Activated CD8-positive, alpha-beta memory T cell treated with anti-CD3 and anti-CD28 coated beads, Interleukin-2, amount 50 U/mL, for 1 hour (primary cell): ENCODE results near the gene ORAI3.

Experiments
- DNase-seq: peaks from one replicate; pipeline ENCODE4 v3.0.0-alpha.2; 2020; ENCODE audit errors: extremely low read depth

The ORAI3 gene

DNA sequence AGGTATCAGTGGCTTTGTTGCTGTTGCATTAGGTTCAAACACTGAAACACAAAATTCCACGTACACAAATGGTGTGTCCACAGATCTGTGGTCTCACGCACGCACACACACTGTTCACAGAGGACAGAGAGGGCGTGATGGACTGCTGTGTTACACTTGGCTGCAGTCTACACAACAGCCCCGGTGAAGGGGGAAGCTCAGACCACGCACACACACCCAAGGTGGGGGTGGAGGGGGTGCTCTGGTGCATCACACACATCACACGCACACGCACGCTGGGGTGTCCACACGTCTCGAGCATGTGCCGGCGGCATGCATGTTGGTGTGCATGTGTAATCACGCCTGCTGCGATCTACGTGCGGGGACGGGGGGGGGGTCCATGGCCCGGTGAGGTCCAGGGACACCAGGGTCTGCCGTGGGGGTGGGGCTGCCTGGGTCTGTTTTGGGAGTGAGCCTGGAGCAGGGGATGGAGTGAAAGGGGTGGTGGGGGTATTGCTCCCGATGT lies 43.5 kb downstream of the ORAI3 start:
- DNase-seq, result no peak

DNA sequence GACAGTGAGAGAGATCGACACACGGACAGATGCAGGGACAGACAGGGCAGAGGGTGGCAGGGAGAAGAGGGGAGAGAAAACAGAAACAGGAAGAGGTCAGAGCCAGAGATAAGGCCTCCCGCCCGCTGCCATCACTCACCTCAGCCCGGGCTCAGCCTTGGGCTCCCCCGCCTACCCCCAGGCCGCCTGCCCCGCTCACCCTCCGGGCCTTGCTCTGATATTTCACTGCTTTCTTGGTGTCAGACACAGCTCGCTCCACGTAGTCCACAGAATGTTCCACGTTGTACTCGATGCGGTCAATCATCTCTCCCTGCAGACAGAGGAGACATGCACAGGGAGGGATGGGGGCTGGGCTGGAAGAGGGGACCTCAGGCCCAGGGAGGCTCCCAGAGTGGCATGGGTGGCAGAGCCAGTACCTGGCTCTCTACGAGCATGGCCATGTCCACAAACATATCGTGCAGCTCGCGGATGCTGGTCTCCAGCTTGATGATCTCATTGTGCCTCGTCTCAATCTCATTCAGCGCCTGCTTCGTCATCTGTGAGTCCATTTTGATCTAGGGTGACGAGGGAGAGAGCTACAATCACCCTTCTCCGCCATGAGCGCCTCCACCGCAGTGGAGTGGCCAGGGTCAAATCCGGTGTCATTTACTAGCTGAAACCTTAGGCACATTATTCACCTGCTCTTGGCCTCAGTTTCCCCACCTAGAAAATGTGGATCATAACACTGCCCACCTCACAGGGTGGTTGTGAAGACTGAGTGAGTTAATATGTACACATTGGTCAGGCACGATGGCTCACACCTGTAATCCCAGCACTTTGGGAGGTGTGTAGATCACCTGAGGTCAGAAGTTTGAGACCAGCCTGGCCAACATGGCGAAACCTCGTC lies 44.3 kb downstream of the ORAI3 start:
- no peak for DNase-seq

DNA sequence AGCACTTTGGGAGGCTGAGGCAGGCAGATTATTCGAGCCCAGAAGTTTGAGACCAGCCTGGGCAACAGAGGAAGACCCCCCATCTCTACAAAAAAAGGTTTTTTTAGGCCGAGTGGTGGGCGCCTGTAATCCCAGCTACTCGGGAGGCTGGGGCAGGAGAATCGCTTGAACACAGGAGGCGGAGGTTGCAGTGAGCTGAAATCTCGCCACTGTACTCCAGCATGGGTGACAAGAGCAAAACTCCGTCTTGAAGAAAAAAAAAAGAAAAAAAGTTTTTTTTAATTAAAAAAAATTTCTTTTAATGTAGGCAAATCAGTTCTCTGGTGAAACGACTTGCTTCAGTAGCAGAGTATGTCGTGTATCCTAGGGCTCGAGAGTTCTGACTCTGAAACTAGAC lies 47.1 kb downstream of the ORAI3 start:
- no peak for DNase-seq

DNA sequence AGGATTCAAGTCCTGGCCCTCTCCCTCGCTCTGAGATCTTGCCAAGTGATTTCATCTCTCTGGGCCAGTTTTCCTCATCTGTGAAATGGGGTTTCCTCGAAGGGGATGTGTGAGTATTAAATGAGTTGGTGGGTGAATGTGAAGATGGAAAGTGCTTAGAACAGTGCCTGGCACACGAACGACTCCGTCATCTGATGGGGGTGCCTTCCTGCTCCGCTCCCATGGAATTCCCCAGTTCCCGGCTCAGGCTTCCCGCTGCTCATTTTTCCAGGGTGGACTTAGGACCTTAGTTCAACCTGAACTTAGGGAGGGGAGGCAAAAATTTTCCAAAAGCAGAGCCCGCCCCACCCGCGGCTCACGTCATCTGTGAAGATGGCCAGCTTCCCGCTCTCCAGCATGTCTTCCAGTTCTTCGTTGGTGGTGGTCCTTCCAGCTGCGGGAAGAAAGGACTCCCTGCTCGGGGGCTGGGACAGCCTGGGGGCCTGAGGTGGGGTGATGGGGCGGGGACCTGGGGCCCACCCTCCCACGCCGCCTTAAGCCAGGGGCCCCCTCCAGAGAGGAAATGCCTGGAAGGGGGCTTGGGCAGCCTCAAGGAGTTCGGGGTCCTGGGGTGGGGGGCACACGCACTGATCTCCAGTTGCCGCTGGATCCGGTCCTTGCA lies 47.6 kb downstream of the ORAI3 start:
- no peak for DNase-seq

DNA sequence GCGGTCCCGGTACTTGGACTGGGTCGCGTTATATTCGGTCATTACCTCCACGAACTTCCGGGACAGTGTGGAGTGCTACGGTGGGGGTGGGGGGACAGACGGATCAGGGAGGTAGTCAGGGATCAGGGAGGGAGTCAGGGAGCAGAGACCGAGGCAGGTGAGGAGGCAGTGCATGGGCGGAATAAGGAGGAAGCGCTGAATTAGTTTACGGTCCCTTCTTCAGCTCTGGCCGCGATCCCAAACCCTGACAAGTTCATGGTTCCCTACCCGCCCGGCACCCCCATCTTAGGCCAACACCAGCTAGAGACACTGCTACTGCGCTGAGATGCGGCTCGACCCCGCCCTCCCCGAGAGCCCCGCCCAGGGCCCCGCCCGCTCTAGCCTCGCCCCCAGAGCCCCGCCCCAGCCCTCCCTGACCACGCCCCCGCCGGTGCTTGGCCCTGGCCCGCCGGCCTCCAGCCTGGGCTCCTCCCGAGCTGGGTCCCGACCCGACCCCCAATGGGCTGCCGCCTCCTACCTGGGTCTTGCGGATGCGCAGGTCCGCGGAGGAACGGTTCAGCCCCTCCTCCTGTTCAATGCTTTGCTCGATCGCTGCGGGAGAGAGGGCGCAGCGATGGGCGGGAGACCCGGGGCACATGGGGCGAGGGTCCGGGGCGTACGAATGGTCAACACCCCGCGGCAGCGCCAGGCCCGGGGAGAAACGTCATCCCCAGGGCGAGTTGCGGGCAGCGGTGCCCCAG lies 48.3 kb downstream of the ORAI3 start:
- peak; percentile 45 for DNase-seq

DNA sequence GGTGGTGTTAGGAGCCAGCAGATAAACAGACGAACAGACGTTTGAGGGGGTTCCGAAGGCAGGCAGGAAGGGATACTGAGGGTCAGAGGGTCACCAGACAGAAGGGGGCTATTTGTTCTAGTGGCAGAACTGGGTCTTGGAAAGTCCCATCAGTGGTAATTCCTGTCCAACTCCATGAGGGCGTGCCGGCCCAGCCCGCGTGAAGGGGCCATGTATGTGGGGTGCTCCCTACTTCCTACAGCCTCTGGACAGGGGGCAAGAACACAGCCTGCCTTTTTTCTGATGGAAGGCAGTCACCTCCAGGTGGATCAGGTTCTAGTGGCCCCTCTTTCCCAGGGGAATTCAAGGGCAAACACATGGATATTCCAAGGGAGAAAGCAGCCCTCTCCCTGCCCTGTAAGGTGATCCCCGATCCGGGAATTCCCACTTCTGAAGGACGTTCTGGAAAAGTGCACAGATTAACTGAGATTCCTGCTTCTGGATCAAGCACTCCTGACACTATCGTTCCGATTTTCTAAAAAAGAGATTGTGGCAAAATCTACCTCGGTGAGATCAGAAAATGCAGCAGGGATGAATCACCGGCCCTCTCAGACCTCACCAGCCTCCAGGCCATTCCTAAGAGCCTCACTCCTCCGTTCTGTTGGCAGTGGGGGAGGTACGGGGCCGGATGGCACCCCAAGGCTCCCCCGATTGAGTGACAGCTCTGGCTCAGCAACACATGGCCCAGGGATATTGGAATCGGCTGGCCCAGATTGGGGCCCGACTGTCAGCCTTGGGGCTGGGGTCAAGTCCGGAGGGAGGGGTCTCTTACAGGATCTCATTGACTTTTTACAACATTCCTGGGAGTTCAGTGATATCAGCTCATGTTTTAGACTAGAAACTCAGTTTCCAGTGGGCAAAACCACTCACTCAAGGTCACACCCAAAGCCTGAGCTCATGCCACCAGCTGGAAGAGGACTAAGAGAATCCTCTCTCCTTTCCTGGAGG lies 49.1 kb downstream of the ORAI3 start:
- DNase-seq, result no peak

DNA sequence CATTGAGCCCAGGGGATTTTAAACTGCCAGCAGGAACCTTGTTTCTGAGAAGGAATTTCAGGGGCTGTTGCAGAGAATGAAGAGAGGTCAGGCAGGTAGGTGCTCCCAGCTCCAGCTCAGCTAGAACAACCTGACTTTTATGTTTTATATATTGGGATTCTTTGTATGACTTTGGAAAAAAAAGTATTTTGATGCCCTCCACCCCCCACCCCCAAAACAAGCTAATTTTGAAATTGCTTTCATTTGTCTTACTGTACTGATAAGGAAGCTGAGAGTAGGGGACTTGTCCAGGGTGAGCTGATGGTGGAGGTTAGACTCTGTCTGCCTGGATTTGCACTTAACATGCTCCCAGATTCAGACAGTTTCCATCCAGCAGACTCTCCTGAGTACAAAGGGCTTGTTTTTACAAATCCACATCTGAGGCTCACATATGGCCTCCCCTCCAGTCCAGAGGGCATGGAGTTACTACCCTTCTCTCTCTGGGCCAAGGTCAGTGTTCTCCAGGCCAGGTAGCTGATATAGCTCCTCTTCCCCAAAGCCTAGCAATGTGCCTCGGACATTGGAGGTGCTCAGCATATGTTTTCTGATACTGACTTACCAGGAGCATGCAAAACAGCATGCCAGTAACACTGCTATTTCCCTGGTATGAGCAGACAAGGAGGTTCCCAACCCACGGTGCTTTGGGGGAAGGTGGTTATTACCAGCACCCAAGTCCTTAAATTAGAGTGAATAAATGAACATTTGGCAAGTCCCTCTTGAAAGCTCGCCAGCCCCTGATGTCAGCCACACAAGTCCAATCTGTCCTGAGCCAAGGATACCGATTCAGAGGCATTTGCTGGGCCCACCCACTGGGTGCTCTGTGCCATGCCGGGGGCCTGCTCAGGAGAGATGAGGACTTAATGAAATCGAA lies 50.2 kb downstream of the ORAI3 start:
- no peak for DNase-seq

DNA sequence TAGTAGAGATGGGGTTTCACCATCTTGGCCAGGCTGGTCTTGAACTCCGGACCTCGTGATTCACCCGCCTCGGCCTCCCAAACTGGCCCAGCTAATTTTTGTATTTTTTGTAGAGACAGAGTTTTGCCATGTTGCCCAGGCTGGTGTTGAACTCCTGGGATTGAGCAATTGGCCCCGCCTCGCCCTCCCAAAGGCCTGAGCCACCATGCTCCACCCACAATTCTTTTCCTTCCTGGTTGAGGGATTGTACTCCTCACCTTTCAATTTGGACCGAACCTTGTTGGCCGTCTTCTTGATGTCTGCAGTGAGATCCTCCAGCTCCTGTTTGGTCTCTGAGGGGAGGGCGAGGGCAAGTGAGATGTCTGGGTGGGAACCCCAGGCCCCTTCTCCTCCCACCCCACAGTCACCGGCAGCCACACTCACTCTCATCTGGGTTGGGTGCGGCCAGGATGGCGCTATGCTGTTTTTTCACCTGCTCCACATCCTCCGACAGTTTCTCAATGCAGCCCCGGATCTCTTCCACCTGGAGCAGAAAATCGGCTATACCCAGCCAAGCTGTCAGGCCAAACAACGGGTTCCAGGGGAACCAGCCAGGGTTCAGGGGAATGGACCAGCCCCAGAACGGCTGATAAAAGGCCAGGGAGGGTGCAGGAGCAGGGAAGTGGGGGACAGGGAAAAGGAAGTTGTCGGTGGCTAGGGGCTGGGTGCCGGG lies 52.0 kb downstream of the ORAI3 start:
- DNase-seq, result no peak

DNA sequence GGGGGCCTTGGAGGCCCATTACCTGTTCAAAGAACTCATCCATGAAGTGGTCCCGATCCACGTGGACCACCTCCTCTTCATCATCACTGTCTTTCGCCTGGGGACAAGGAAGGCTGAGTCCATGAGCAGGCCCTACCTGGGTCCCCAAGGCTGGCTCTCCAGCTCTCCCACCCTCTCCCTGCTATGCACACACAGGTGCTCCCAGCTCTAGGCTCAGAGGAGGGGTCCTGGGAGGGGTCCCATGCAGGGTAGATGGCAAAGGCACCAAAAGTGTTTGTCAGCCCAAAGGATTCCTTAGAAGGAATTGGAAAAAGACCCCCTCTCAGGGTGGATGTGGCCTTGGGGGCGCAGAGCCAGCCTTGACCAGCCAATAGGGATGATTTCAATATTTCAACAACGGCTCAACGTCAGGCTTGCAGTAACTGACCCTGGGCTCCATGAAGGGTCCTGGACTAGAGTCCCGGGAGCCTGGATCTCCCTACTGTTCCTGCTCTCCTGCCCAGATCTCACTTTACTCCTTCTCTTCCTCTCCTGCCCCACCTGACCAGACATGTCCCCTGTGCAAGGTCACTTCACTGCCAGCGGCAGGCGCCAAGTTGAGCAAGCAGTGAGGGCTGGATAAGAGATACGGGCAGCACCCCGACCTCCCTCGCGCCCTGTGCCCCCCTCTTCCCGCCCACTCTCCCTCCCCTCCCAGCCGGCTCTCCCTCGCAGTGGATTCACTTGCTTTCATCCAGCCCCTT lies 52.8 kb downstream of the ORAI3 start:
- no peak for DNase-seq

DNA sequence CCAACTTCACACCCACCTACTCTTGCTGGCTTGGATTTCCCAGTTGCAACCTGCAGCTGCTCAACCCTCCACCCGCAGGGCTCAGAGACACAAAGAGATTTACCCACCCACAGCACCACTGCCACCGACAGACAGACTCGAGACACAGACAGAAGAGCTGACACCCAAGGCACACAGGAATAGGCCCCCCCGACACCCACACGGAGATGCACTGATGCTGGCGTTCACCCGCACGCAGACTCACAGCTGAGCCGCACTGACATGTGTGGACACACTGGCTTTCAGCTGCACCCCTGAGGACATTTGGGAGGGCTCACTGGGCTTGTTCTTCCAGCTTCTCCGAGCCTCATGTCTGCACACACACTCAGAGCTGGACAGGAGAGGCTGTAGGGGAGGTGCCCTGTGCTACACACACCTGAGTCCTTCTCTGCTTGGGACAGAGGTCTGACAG lies 53.4 kb downstream of the ORAI3 start:
- DNase-seq, result no peak

DNA sequence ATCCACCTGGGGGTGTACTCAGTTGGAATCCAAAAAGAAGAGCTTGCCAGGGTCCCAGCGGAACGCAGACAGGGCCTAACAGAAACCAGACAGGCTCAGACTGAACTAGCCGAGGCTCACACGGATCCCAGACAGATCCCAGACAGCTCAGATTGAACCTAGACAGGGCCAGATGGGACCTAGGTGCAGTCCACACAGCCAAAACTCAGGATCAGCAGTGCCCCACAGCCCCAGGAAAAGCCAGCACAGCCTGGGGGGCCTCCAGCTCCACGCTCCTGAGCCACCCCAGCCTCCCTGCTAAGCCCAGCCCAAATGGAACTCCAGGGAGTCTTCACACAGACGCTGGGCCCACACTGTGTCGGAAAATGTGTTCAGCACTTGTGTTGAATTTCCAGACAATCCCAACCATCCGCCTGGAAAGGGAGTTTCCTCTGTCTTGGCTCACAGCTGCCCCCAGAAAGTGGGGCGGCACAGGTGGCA lies 54.0 kb downstream of the ORAI3 start:
- no peak for DNase-seq

DNA sequence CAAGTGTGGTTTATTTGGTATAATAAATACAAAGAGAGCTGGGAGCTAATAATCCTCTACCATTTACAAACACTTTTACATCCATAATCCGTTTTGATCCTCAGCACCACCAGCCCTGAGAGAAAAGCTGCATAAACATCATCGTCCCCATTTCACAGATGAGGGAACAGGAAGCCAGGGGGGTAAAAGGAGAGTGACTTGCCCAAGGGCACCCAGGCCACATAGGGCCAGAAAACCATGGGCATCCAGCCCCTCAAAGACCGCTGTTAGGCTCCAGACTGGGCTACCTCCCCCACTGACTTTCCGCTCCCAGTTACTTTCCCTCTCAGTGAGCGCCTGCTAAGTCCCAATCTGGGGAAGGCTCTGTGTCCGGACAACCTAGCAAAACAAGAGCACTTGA lies 54.9 kb downstream of the ORAI3 start:
- DNase-seq, result no peak
